Uterus (tissue), 4 donors: ENCODE measurements around the gene ULK4. TPM values are rescaled to one million over a fixed set of nuclear protein-coding genes. Genes with fewer than 3 reads are reported as not detected.

Experiments
- DNase-seq, 2 donors: peaks; one replicate each; pipeline ENCODE4 v3.0.0-alpha.2; 2019 to 2020
- H3K27ac ChIP-seq, 2 donors: fragments of 200-600 bp; sonication (generic); 1 replicate in 1 of 2; 2 replicates in 1 of 2; pipeline ENCODE4 v1.5.1; 2016 to 2018
- H3K27me3 ChIP-seq, 2 donors: fragments of 200-600 bp; sonication (generic); one replicate each; pipeline ENCODE4 v1.5.1; 2018 to 2019; ENCODE audit warnings: control low read depth in 1 of 2
- H3K36me3 ChIP-seq, 2 donors: fragments of 200-600 bp; sonication (generic); one replicate each; pipeline ENCODE4 v1.5.1; 2019; ENCODE audit warnings: control low read depth in 1 of 2
- H3K4me1 ChIP-seq, 2 donors: fragments of 200-600 bp; sonication (generic); one replicate each; pipeline ENCODE4 v1.5.1; 2018 to 2019; ENCODE audit warnings: control low read depth in 1 of 2
- H3K4me3 ChIP-seq, 2 donors: fragments of 200-600 bp; sonication (generic); 1 replicate in 1 of 2; 2 replicates in 1 of 2; pipeline ENCODE4 v1.5.1; 2018 to 2019; ENCODE audit warnings: mild to moderate bottlenecking in 1 of 2
- H3K9me3 ChIP-seq, 2 donors: fragments of 200-600 bp; sonication (generic); one replicate each; pipeline ENCODE4 v1.5.1; 2019; ENCODE audit warnings: control low read depth in 1 of 2
- CTCF ChIP-seq, 4 experiments: fragments of 200-600 bp in 2 of 4; fragments of 450-650 bp in 2 of 4; sonication (generic) in 2 of 4; IDR thresholded peaks; one replicate each; pipeline ENCODE4 v1.5.1; 2016 to 2019; ENCODE audit warnings: antibody characterized with exemption in 4 of 4, mild to moderate bottlenecking in 2 of 4, moderate library complexity in 1 of 4
- POLR2A ChIP-seq, 2 donors: fragments of 450-650 bp; IDR thresholded peaks; one replicate each; pipeline ENCODE4 v1.6.1; 2016; ENCODE audit warnings: antibody characterized with exemption in 2 of 2, mild to moderate bottlenecking in 1 of 2, moderate library complexity in 1 of 2
- intact Hi-C: fragments of 100-400 bp; cut with DNase I; formaldehyde crosslinking; loops from one replicate; pipeline ENCODE4 v1.15.1; 2023; ENCODE audit warnings: low total_unique reads
- total RNA-seq, 4 donors: library from RNA; depleted of rRNA in 3 of 4; stranded (reverse); fragments of >200 nt in 3 of 4; gene quantifications; one replicate each; pipeline versions ENCODE4 v1.1.0 to v1.2.4, GENCODE V29; 2014 to 2023
- donor health status: DM: yes; HTN: yes; CAD: no.

Gene ULK4
- total RNA-seq, 4 donors from 2014 or later = 8.7 to 118 (median 26.1) TPM

DNA sequence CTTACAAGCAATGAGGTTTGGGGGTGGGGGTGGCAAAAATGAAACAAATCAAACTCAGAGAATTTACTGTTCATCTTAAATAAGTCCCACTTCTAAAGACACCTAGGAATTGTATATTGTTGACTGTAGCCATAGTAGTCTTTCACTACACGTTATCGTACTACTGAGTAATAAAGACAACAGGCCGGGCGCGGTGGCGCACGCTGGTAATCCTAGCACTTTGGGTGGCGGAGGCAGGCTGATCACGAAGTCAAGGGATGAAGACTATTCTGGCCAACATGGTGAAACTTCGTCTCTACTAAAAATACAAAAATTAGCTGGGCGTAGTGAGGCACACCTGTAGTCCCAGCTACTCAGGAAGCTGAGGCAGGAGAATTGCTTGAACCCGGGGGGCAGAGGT lies 531.0 kb downstream of the ULK4 start:
- TF ChIP-seq POLR2A (IDR thresholded peaks at IDR 0.05) = no peak
- TF ChIP-seq CTCF (IDR thresholded peaks at IDR 0.05) = no peak
- no peaks in the 10 kb centered on the region for H3K9me3 ChIP-seq
- H3K27me3 ChIP-seq = no peaks in the 10 kb centered on the region
- intact Hi-C loops = no loop called here
- no peaks in the 10 kb centered on the region for H3K36me3 ChIP-seq
- DNase-seq = no peak
- H3K4me1 ChIP-seq = no peaks in the 10 kb centered on the region
- H3K27ac ChIP-seq = no peak overlapping the region
- H3K4me3 ChIP-seq = no peak overlapping the region

- no peak overlapping the region for H3K4me3 ChIP-seq
- TF ChIP-seq POLR2A (IDR thresholded peaks at IDR 0.05) = no peak
- TF ChIP-seq CTCF (IDR thresholded peaks at IDR 0.05) = no peak
These were observed 531.5 kb downstream of the ULK4 start for GRCh38 chr3:41430391-41430790.

DNA sequence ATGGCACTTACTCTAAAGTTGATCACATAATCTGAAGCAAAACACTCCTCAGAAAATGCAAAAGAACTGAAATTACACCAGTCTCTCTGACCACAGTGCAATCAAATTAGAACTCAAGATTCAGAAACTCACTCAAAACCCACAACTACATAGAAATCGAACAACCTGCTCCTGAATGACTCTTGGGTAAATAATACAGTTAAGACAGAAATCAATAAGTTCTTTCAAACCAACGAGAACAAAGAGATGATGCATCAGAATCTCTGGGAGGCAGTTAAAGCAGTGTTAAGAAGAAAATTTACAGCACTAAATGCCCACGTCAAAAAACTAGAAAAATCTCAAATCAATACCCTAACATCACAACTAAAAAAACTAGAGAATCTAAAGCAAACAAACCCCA lies 535.4 kb downstream of the ULK4 start:
- TF ChIP-seq POLR2A (IDR thresholded peaks at IDR 0.05) (no peak), CTCF (IDR thresholded peaks at IDR 0.05) (no peak)
- Histone ChIP-seq H3K4me3 (no peak overlapping the region), H3K4me1 (no peaks in the 10 kb centered on the region), H3K9me3 (no peaks in the 10 kb centered on the region), H3K36me3 (no peaks in the 10 kb centered on the region), H3K27ac (no peak overlapping the region), H3K27me3 (no peaks in the 10 kb centered on the region)
- no peak for DNase-seq
- intact Hi-C loops = no loop called here

More at GRCh38 chr3:41430391-41430790, 531.5 kb downstream of the ULK4 start:
- intact Hi-C loops = no loop called here
- Histone ChIP-seq H3K9me3 (no peaks in the 10 kb centered on the region), H3K27ac (no peak overlapping the region), H3K4me1 (no peaks in the 10 kb centered on the region), H3K36me3 (no peaks in the 10 kb centered on the region), H3K27me3 (no peaks in the 10 kb centered on the region)
- DNase-seq = no peak

GRCh38 chr3:41424543-41425300 lies 537.2 kb downstream of the ULK4 start:
- intact Hi-C loops = no loop called here
- Histone ChIP-seq H3K4me1 (no peaks in the 10 kb centered on the region), H3K36me3 (no peaks in the 10 kb centered on the region), H3K4me3 (no peak overlapping the region), H3K9me3 (no peaks in the 10 kb centered on the region), H3K27me3 (no peaks in the 10 kb centered on the region), H3K27ac (no peak overlapping the region)
- no peak for DNase-seq
- TF ChIP-seq CTCF (IDR thresholded peaks at IDR 0.05) (no peak), POLR2A (IDR thresholded peaks at IDR 0.05) (no peak)

- TF ChIP-seq CTCF (IDR thresholded peaks at IDR 0.05) = no peak
- no peak for TF ChIP-seq POLR2A (IDR thresholded peaks at IDR 0.05)
- no peaks in the 10 kb centered on the region for H3K9me3 ChIP-seq
- H3K4me1 ChIP-seq = no peaks in the 10 kb centered on the region
These were observed 542.1 kb downstream of the ULK4 start for GRCh38 chr3:41419809-41420208.

More at GRCh38 chr3:41419809-41420208, 542.1 kb downstream of the ULK4 start:
- intact Hi-C loops = no loop called here
- DNase-seq = no peak
- Histone ChIP-seq H3K27ac (no peak overlapping the region), H3K36me3 (no peaks in the 10 kb centered on the region), H3K27me3 (no peaks in the 10 kb centered on the region), H3K4me3 (no peak overlapping the region)
